Neural progenitor cell (in vitro differentiated cells): ENCODE results near the gene FHOD3.

ENCODE experiments used
- CTCF ChIP-seq: fragments of 200-600 bp; sonication (generic); IDR thresholded peaks from 2 replicates; pipeline ENCODE4 v1.5.1; 2017; ENCODE audit warnings: antibody characterized with exemption, mild to moderate bottlenecking
- EZH2 ChIP-seq: fragments of 200-600 bp; sonication (generic); IDR thresholded peaks from 2 replicates; pipeline ENCODE4 v1.6.1; 2017; ENCODE audit warnings: antibody characterized with exemption, mild to moderate bottlenecking, moderate library complexity
- EZH2phosphoT487 ChIP-seq: fragments of 200-600 bp; sonication (generic); IDR thresholded peaks from 2 replicates; pipeline ENCODE4 v1.6.1; 2017; ENCODE audit warnings: antibody characterized with exemption

GRCh38 chr18:36296650-36297416, 680 bp upstream of the FHOD3 start:
- TF ChIP-seq CTCF (peak; percentile 62), EZH2phosphoT487 (no peak), EZH2 (no peak)
